Effector memory CD8-positive, alpha-beta T cell (primary cell): ENCODE measurements around the gene IRAK2.

Experiments used
- ATAC-seq: fragments of 150-1000 bp; cut with Tn5 transposase; replicated peaks from 2 replicates; pipeline ENCODE4 v1.10.0; 2021; ENCODE audit warnings: mild to moderate bottlenecking, moderate library complexity
- DNase-seq, 3 experiments: peaks; one replicate each; pipeline ENCODE4 v3.0.0; 2021
- H3K27ac Mint-ChIP-seq, 2 donors: one replicate each; pipeline ENCODE4 v1.8.0; 2022; ENCODE audit warnings: mild to moderate bottlenecking in 2 of 2, mixed read lengths in 2 of 2, moderate library complexity in 2 of 2
- H3K27me3 Mint-ChIP-seq, 2 donors: one replicate each; pipeline ENCODE4 v1.8.0; 2022; ENCODE audit warnings: mixed read lengths in 2 of 2
- H3K36me3 Mint-ChIP-seq: one replicate; pipeline ENCODE4 v1.8.0; 2022; ENCODE audit warnings: mild to moderate bottlenecking, moderate library complexity, mixed read lengths; ENCODE audit not compliant: insufficient read depth
- H3K4me1 Mint-ChIP-seq, 2 donors: one replicate each; pipeline ENCODE4 v1.8.0; 2022; ENCODE audit warnings: low read depth in 2 of 2, mixed read lengths in 2 of 2
- H3K4me3 Mint-ChIP-seq, 2 donors: one replicate each; pipeline ENCODE4 v1.8.0; 2022; ENCODE audit warnings: mild to moderate bottlenecking in 2 of 2, mixed read lengths in 2 of 2, moderate library complexity in 2 of 2
- H3K9me3 Mint-ChIP-seq, 2 donors: one replicate each; pipeline ENCODE4 v1.8.0; 2022; ENCODE audit warnings: mixed read lengths in 2 of 2

The IRAK2 gene

DNA sequence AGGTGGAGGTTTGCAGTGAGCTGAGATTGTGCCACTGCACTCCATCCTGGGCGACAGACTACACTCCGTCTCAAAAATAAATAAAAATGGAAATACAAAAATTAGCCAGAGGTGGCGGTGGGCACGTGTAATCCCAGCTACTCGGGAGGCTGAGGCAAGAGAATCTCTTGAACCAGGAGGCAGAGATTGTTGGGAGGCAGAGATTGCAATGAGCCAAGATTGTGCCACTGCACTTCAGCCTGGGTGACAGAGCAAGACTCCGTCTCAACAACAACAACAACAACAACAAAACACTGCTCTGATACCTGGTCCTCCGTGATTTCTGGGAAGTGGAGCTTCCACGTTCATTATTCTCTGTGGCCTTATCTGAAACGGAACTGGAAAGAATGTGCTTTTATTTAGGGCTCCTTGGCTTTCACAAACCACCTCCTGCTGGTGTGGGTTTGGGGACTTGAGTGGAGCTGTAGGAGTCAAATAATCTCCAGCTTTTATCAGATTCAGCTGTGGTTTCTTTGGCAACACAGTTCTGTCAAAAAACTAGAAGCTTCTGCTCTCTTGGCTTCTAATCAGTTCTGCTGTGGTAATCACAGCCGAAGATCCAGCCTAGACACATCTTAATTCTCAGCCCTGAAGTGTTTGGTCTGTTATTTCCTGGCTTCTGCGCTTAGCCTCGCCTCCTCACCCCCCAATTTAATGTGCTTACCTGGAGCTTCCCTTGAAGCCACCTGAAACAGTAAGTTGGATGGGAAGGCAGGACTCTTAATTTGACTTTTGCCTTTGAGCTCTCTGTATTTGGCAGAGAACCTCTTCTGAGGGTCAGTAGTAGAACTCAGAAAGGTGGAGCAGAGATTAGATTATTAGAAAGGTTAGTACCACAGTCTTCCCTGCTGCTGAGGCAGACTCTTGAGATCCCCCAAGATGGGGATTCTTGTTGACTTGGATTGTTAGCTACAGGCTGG is 21.4 kb downstream of the IRAK2 start:
- H3K27ac Mint-ChIP-seq, result peak overlapping the region; percentile 92 to 98
- H3K4me3 Mint-ChIP-seq, result peak overlapping the region; percentile 62 to 63
- H3K27me3 Mint-ChIP-seq, result no peaks in the 10 kb centered on the region
- peaks cover 6% of the 10 kb centered on the region for H3K36me3 Mint-ChIP-seq
- ATAC-seq, result peak; percentile 78
- H3K4me1 Mint-ChIP-seq, result peaks cover 32 to 49% of the 10 kb centered on the region in 2 donors
- peak in 2 of 3 experiments; percentile 18 to 35 for DNase-seq
- no peaks in the 10 kb centered on the region for H3K9me3 Mint-ChIP-seq

DNA sequence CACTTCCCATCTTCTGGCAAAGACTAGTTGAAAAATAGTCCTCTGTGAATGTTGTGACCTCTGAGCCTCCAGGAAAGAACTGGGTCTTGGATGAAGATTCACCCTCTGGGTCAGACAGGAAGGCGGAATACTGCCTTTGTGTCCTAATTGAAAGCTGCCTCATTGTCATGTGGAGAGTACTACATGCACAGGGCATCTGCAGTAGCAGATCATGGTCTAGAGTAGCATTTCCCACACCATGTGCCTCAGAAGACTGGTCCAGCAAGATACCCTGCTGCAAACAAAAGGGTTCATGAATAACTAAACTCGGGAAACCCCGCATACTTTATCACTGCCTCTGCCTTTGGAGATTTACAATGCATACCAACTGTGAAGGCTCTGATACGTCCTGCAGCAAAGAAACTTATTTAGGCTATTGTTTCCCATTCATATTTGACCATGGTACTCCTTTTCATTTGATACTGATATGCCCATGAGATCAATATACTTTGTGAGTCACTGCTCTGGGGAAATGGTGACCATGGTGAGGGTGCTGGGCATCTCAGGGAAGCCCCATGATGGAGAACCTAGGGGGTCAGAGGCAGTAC is 22.7 kb downstream of the IRAK2 start:
- Mint-ChIP-seq H3K27ac (peak overlapping the region in 1 of 2 donors; percentile 98), H3K4me1 (peaks cover 45 to 58% of the 10 kb centered on the region in 2 donors)
- ATAC-seq, result no peak

DNA sequence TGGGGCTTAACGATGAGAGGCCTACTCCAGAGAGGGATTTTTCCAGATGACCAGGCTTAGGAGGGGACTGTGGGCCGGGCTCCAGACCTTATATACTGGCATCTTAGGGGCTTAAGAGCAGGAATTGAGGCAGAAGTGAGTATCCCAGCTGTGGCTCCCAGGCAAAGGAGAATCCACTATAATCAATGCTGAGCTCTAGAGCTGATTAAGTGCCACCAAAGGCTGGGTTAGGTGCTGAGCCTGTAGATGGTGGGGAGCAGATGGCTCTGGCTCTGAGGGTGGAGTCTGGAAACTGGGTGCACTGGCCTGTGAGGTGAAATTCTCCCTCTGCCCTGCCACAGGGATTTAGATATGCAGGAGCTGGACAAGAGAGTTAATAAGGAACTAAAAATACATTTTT is 23.2 kb downstream of the IRAK2 start:
- ATAC-seq (no peak), DNase-seq (no peak)
- peaks cover 7% of the 10 kb centered on the region for H3K36me3 Mint-ChIP-seq
- peak overlapping the region in 1 of 2 donors; percentile 98 for H3K27ac Mint-ChIP-seq
- no peaks in the 10 kb centered on the region for H3K9me3 Mint-ChIP-seq
- peaks cover 51 to 64% of the 10 kb centered on the region in 2 donors for H3K4me1 Mint-ChIP-seq
- H3K27me3 Mint-ChIP-seq, result no peaks in the 10 kb centered on the region
- H3K4me3 Mint-ChIP-seq, result peak overlapping the region in 1 of 2 donors; percentile 45

More for the DNA sequence above, 22.7 kb downstream of the IRAK2 start:
- Mint-ChIP-seq H3K9me3 (no peaks in the 10 kb centered on the region), H3K4me3 (peak overlapping the region; percentile 40 to 45), H3K36me3 (peaks cover 6% of the 10 kb centered on the region), H3K27me3 (no peaks in the 10 kb centered on the region)
- no peak for DNase-seq

DNA sequence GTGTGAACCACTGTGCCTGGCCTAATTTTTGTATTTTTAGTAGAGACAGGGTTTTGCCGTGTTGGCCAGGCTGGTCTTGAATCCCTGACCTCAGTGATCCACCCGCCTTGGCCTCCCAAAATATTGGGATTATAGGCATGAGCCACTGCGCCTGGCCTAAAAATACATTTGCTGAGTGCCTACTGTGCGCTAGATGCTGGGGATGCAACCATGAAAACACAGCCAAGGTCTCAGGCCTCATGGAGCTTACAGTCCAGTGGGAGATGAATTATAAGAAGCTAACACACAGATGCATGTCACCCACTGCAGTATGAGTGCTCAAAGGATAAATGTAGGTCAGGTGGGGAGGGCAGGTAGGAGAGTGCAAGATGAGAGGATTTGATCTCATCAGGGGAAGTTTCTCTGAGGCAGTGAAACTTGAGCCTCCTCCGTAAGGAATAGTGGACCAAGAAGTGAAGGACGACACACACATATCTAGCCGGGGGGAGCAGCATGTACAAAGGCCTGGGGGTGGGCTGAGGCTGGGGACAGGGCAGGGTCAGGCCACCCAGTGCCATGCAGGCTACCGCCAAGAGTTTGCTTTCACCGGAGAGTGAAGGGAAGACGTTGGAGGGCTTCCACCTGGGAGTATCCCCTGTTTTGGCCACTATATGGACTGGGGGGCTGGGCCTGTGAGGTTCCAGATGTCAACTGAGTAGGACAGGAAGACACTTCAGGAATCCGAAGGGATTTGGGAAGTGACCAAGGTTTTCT is 24.3 kb downstream of the IRAK2 start:
- no peak for DNase-seq
- H3K9me3 Mint-ChIP-seq, result no peaks in the 10 kb centered on the region
- H3K4me3 Mint-ChIP-seq, result peak overlapping the region; percentile 60 to 65
- H3K36me3 Mint-ChIP-seq, result peaks cover 7% of the 10 kb centered on the region
- no peaks in the 10 kb centered on the region for H3K27me3 Mint-ChIP-seq
- H3K27ac Mint-ChIP-seq, result peak overlapping the region; percentile 64 to 98
- ATAC-seq, result peak; percentile 28
- peaks cover 61 to 71% of the 10 kb centered on the region in 2 donors for H3K4me1 Mint-ChIP-seq

DNA sequence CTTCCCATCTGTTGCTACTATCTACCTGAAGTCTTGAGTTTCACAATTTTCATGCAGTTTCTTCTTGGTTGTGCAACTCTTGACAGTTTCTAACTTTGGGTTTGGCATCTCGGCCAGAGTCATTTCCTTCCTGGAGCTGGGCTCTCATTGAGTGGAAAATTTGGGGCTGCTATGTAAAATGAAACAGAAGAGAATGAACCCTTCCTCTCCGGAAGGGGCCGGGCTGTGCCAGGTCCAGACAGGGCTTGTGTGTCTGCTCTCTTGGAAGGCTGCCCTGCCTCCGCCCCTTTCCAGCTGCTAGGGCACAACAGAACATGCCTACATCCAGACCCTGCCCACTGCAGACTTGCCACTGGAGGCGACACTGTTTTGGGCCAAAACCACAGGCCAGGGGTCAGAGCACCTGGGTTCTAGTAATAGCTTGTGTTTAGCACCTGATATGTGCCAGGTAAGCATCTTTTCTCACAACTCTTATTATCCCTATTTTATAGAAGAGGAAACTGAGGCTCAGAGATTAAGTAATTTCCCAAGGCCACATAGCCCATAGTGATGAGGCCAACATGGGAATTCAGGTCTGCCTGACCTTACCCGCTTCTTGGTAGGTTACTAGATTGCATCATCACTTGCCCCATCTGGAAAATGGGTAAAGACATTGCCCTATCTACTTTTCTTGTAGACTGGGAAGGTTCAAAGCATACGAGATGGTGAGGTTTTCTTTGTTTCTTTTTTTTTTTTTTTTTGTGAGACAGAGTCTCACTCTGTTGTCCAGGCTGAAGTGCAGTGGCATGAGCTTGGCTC is 25.0 kb downstream of the IRAK2 start:
- peak in 2 of 3 experiments; percentile 38 for DNase-seq
- peaks cover 8% of the 10 kb centered on the region for H3K36me3 Mint-ChIP-seq
- ATAC-seq, result peak; percentile 47
- no peaks in the 10 kb centered on the region for H3K27me3 Mint-ChIP-seq
- H3K4me3 Mint-ChIP-seq, result peak overlapping the region; percentile 60 to 65
- H3K4me1 Mint-ChIP-seq, result peaks cover 69 to 75% of the 10 kb centered on the region in 2 donors
- H3K9me3 Mint-ChIP-seq, result no peaks in the 10 kb centered on the region
- peak overlapping the region; percentile 64 to 98 for H3K27ac Mint-ChIP-seq

DNA sequence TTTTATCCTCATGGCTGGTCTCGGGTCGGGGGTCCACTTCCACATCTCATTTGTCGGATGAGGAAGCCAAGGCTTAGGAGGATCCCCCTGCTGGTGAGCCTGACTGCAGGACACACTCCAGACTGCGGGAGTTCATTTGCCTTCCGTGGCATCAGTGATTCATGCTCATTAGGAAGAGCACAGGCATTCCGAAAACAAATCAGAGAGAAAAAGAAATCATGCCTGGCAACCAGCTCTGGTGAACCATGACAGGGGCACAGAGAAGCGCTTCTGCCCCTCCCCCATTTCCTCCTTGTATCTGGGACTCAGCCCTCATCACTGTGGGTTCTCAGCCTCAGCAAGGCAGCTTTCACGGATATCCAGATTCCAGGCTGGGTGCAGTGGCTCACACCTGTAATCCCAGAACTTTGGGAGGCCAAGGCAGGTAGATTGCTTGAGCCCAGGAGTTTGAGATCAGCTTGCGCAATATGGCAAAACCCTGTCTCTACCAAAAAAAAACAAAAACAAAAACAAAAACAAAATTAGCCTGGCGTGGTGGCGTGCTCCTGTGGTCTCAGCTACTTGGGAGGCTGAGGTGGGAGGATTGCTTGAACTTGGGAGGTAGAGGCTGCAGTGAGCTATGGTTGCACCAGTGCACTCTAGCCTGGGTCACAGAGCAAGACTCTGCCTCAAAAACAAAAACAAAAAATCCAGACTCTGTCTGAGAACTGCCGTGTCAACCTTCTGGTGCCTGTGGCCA is 28.4 kb downstream of the IRAK2 start:
- H3K36me3 Mint-ChIP-seq, result peaks cover 13% of the 10 kb centered on the region
- no peak for ATAC-seq
- H3K4me3 Mint-ChIP-seq, result peak overlapping the region; percentile 72 to 77

DNA sequence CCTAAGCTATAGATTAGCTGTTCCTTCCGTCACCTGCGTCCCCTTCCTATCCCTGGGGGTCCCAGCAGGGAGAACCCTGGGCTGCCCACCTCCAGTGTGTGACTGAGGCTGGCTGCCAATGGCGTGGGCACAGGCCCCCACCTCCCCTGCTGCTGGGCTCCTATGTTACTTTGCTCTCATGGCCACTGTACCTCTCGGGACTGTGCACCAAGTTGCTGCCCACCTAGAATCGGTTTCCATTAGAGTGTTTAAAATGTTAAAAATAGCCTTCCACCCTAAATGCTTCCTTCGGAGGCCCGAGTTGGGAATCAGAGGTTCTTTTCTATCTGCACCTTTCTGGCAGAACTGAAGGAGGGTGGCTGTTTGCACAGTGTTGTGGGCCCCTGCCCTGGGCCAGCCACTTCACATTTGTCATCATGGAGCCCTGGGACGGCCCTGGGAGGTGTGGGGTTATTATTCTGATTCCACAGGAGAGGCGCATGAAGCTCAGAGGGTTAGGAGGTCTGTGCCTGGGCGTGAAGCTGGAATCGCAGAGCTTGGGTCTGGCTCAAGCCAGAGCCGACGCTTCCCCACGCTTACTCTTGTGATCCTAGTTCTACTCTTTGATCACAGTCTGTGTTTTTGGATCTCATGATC is 29.1 kb downstream of the IRAK2 start:
- DNase-seq (no peak), ATAC-seq (no peak)
- H3K9me3 Mint-ChIP-seq, result no peaks in the 10 kb centered on the region
- peaks cover 58 to 74% of the 10 kb centered on the region in 2 donors for H3K4me1 Mint-ChIP-seq
- H3K36me3 Mint-ChIP-seq, result peaks cover 17% of the 10 kb centered on the region
- H3K27ac Mint-ChIP-seq, result peak overlapping the region; percentile 98
- no peaks in the 10 kb centered on the region for H3K27me3 Mint-ChIP-seq
- peak overlapping the region; percentile 72 to 77 for H3K4me3 Mint-ChIP-seq

More for the DNA sequence above, 28.4 kb downstream of the IRAK2 start:
- no peaks in the 10 kb centered on the region for H3K27me3 Mint-ChIP-seq
- peak; percentile 31 to 44 (median 42) for DNase-seq
- no peaks in the 10 kb centered on the region for H3K9me3 Mint-ChIP-seq
- peak overlapping the region; percentile 98 for H3K27ac Mint-ChIP-seq
- peaks cover 58 to 69% of the 10 kb centered on the region in 2 donors for H3K4me1 Mint-ChIP-seq

DNA sequence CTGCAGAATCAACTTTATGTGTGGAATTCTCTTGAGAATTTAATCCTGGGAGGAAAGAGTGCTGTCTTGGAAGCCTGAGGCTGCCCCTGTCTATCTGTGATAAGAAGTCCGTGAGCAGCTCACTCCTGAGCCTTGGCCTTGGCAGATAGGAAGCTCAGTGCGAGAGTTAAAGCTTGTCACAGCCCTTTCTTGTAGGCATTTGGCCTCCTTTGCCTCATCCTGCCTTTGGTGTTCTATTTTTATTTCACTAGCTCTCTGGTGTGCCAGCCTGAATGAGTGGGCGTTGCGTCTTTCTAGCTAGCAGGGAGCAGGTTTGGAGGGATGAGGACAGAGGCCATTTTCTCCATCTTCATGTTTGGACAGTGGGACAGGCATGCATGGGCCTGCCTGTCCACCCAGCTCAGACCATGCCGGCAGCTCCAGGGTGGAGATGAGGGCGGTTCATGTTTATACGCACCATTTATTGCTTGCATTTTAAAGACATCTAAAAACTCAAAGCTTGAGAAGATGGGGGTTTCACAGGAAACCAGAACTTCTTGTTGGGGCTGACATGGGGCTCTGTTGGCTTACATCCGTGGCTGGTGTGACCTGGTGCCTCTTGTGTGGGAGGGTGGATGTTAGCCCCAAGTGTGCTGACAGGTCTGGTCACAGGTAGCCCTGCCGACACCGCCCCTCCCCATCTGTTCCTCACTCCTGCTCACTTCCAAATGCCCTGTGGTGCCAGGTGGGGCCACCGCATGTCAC is 29.8 kb downstream of the IRAK2 start:
- Mint-ChIP-seq H3K4me1 (peaks cover 58 to 74% of the 10 kb centered on the region in 2 donors), H3K9me3 (no peaks in the 10 kb centered on the region), H3K27ac (peak overlapping the region; percentile 98), H3K27me3 (no peaks in the 10 kb centered on the region), H3K4me3 (peak overlapping the region; percentile 72 to 77), H3K36me3 (peaks cover 22% of the 10 kb centered on the region)
- ATAC-seq, result peak; percentile 80
- DNase-seq, result peak; percentile 63 to 64 (median 64)

DNA sequence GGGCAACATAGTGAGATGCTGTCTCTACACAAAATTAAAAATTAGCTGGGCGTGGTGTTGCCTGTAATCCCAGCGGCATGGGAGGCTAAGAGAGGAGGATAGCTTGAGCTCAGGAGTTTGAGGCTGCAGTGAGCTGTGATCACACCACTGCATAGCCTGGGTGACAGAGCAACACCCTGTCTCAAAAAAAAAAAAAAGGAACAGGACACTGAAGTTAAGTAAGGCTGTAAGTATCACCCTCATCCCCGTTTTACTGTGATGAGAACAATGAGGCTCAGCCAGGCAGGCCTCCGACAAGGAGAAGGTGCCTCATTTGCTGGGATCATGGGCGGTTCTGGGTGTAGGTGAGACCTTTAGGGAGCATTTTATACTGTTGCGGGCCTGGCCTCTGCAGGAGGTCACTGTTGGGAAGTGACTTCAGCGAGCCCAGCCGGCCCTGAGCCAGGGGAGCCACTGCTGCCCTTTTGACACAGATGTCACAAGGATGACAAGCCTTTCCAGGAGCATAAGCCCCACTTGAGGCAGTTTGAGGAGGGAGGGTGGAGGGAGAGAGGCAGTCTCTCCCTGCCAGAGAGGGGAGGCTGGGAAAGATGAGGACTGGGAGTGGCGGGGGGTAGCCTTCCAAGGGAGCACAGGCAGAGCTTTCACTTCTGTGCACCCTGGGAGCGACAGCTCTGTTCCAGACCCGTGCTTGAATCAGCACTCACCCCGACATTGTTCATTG is 30.8 kb downstream of the IRAK2 start:
- peak overlapping the region; percentile 98 for H3K27ac Mint-ChIP-seq
- no peak for DNase-seq

DNA sequence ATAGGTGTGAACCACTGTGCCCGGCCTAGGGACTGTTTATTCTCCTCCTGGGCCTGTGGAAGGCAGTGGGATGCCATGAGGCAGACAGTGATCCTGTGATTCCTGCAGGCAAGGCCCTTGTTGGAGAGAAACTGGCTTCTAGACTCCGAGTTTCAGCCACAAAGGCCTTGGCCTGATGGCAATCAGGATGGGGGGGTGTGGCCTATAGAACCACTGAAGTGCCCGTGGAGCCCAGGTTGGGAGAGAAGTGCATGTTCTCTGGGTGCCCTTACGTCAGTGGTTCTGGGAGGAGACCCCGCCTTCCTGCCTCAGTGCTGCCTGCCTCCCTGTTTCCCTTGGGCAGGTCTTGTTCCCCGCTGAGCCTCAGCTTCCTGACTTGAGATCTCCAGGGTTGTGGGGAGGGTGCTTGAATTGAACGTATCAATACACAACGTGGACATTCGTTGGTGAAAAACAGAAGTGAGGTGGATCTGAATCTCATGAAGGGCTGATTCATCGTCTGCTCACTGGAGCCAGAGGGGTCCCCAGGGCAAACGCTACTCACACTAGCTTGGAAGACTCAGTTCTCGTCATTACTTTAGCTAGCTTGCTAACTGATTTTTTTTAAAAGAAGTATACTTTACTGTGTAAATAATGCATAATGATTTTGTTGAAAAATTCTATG is 31.8 kb downstream of the IRAK2 start:
- Mint-ChIP-seq H3K27me3 (no peaks in the 10 kb centered on the region), H3K9me3 (no peaks in the 10 kb centered on the region), H3K4me1 (peaks cover 52 to 68% of the 10 kb centered on the region in 2 donors), H3K27ac (peak overlapping the region; percentile 98), H3K4me3 (peak overlapping the region in 1 of 2 donors; percentile 53), H3K36me3 (peaks cover 26% of the 10 kb centered on the region)
- DNase-seq (no peak), ATAC-seq (no peak)

More for the DNA sequence above, 30.8 kb downstream of the IRAK2 start:
- no peaks in the 10 kb centered on the region for H3K9me3 Mint-ChIP-seq
- H3K4me1 Mint-ChIP-seq, result peaks cover 55 to 72% of the 10 kb centered on the region in 2 donors
- H3K36me3 Mint-ChIP-seq, result peaks cover 24% of the 10 kb centered on the region
- H3K4me3 Mint-ChIP-seq, result peak overlapping the region; percentile 72 to 77
- no peak for ATAC-seq
- no peaks in the 10 kb centered on the region for H3K27me3 Mint-ChIP-seq
